GM18511 (cell line): ENCODE data around the gene LRRC46.

ENCODE experiments used
- ATAC-seq: cut with Tn5 transposase; IDR thresholded peaks from one replicate; pipeline ENCODE4 v1.9.1; 2021; ENCODE audit warnings: mild to moderate bottlenecking, moderate library complexity; ENCODE audit not compliant: unreplicated experiment

LRRC46 gene

DNA sequence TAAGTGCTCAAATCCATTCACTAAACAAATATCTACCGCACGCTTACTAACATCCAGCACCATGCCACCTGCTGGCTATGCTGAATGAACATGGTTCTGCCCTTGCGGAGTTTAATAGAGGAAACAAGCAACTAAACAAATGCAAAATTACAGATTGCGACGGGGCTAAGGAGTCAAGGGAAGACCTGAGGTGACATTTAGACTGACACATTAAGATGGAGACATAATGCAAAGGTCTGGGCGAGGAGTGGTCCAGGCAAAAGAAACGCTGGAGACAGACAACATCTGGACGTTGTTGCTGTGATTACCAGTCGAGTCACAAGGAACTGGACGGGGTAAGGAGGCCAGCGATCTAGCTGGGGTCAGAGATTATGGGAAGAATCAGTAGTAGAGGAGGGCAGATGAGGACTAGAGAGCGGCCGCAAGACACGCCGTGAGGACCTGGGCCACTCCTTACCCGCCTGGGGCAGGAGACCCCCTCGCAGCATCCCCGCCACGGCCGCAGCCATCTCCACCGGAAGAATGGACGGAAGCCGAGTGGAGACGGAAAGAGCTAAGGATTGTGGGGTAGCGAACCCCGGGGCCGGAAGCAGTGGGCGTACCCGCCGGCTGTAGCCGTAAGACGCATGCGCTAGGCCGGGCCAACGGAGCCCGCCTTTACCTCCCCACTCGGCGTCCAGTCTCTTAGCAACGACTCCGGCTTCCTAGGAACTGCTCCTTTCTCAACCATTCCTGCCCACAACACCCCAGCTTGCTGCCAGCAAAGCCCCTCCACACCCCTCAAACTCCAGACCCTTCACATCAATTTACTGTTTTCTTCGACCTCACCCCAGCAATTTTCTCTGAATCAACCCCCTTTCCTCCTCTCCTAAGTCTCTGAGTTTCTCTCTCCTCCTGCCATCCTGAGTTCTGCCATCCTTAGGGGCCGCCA is at the start of gene LRRC46, which contains the start of gene MRPL10:
Gene LRRC46, plus strand, starts transcription at position 668 of the 931 bp plus-strand sequence. CDS start 320 bp downstream, outside the sequence.
Gene MRPL10, minus strand, starts transcription at position 539 of the 931 bp plus-strand sequence. Its CDS starts 30 bp downstream, at position 509.
- ATAC-seq = peak; percentile 88

- no peak for ATAC-seq
These were observed 45.8 kb upstream of the LRRC46 start for GRCh38 chr17:47785538-47786123.

DNA sequence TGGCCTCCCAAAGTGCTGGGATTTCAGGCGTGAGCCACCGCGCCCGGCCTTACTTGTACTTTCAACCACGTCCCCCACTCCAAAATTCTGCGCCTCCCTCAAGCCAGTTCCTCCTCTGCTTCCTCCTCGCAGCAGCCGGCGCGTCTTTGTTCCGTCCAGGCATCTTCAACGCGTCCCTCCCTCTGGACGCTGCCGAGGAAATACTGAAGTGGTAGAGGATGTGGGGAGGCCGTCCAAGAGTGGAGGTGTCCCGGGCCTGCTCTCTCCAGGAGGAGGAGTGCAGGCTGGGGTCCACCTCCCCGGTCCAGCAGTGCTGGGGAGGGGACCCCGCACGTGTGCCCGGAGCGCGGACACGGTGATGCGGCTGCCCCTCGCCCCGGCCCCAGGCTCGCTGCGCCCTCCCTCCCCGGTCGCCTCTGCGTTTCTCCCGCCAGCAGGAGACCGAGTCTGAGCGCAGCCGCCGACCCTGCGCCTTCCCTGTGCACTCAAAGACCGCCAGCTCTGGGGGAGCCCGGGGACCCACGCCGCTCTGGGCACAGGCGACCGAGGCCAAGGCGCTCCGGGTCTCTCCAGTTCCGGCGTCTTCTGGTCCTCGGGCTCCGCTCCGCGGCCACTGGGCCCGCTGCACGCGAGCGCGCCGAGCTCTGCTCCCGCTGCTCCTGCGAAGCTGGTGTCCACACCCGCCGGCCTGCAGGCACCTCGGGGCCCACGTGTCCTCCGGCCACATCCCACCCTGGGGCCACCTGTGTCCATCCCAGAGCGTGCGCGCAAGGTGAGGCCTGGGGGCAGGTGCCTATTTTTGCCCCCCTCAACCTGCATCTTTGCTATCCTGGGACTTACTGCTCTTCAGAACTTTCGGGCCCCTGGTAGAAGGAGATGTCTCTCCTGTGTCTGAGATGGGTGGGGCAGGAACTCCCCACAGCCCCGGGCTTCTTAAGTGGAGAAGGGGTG is 41.6 kb upstream of the LRRC46 start:
- ATAC-seq = no peak

- ATAC-seq = no peak
These were observed 40.4 kb upstream of the LRRC46 start for GRCh38 chr17:47791025-47791424.

GRCh38 chr17:47792457-47792856 is 39.0 kb upstream of the LRRC46 start:
- ATAC-seq = no peak

- no peak for ATAC-seq
These were observed 38.5 kb upstream of the LRRC46 start for GRCh38 chr17:47792979-47793378.

DNA sequence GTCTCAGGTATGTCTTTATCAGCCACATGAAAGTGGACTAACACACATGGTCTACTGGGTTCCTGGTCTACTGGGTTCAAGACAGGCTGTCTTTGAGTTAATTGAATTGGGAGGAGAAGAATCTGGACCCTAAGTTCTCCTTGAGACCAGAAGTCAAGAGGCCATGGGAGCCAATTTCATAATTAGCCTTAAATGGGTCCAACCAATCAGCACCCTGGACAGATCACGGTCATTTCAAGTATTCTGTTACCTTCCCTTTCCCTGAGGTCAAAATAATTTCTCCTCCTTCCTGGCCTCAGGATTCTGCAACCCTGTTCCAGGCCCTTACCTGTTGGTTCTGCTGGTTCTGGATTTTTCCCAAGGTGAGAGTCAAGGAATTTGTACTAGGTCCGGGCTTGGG is 33.7 kb upstream of the LRRC46 start:
- no peak for ATAC-seq

GRCh38 chr17:47800686-47801085 is 30.8 kb upstream of the LRRC46 start:
- ATAC-seq = no peak

- ATAC-seq = no peak
These were observed 30.2 kb upstream of the LRRC46 start for GRCh38 chr17:47801176-47801765.

DNA sequence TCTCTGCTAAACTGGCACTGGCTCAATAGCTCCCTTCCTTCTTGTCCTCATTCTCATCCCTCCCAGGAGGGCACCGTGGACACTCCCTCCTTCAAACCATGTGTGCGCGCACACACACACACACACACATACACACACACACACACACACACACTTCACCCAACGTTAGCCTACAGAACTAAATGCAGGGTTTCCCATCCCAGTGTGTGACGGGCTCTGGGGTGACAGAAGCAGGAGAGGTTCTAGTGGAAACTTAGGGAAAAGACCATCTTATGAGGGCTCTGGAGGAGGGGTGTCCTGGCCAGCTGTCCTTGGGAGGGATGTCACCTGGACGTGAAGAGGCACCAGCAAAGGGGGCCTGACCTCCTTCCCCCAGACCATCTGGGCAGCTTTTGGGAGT is 29.6 kb upstream of the LRRC46 start:
- no peak for ATAC-seq

DNA sequence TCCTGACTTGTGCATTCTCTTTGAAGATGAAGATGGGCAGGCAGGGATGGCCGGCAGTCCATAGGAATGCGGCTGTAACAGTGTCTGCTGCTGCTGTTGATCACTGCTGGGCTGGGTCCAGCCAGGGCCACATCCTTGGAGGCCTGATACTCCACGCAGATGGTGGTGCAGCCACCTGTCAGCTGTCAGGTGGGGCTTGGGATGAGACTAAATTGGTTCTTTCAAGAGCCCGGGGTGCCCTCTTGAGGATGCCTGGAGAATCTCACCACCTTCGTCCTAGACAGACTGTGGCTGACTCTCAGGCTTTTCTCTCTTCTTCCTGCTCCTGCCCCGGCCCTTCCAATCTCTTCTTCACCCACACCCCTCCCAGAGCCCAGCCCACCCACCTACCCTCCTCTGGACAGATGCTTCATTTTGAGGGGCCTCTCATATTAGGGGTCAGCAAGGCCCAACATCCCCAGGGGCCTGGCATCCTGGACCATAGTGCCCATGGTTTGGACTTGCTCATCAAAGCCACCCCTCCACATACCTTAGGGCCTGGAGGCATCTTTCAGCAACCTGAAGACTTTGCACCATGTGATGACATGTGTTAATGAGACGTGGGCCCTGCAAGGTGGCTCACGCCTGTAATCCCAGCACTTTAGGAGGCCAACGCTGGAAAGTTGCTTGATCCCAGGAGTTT is 29.0 kb upstream of the LRRC46 start:
- no peak for ATAC-seq

DNA sequence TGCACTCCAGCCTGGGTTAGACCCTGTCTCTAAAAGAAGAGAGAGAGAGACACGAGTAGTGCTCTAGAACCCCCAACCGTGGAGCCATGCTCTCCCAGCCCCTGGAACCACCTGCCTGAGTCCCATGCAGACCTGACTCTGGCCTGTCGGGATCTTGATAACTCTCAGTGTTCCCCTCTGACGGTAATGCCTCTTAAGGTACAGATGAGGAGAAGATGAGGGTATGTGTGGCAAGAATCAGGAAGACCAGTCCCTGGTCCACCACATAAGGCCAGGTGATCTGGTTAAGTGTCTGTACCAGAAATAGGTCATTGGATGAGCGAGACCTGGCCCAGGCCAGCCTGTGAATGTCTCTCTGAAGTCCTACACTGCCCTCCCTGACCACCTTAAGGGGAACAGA is 28.3 kb upstream of the LRRC46 start:
- no peak for ATAC-seq

DNA sequence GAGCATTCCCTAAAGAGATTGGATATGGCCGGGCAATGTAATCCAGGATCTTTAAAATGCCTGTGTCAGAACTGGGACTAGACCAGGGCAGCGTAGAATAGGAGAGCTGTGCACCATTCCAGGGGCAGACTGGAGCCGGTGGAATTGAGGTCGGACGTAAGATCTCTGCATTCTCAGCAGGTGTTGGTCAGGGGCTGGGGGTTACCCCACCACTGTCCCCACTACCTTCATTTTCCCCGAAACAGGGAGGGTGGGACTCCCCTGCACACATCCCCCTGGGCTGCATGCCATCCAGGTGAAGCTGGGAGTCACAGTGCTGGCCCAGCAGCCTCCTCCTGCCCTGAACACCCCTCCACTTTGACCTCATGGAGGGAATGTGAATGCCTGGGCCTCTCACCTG is 27.7 kb upstream of the LRRC46 start:
- ATAC-seq = no peak

DNA sequence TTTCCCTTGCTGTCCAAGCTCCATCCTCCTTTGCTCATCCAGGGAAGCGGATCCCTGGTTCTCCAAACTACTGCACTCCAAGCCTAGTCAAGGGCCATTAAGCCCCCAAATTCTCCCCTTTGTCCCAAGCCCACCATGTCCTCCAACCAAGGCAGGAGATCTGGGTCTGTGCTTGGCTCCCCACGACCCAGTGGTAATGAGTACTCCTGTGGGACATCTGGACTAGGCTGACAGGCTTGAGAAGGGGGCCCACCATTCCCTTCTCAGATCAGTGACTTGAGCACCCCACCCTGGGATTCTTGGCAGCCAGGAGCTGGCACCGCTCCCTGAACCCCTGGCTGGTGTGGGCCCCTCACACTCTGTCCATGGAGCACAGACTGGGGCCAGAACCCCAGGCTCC is 27.0 kb upstream of the LRRC46 start:
- ATAC-seq = no peak

- ATAC-seq = no peak
These were observed 25.2 kb upstream of the LRRC46 start for GRCh38 chr17:47806026-47806912.

DNA sequence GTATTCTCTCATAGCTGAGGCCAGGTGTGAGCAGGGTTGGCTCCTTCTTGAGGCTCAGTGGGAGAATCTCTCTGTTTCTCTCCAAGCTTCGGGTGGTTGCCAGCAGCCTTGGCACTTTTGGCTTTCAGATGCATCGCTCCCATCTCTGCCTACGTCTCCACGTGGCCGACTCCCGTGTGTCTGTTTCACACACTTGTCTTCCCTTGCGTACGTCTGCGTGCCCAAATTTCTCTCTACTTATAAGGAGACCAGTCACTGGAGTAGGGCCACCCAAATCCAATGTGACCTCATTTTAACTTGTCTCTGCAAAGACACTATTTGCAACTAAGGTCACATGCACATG is 24.6 kb upstream of the LRRC46 start:
- no peak for ATAC-seq

DNA sequence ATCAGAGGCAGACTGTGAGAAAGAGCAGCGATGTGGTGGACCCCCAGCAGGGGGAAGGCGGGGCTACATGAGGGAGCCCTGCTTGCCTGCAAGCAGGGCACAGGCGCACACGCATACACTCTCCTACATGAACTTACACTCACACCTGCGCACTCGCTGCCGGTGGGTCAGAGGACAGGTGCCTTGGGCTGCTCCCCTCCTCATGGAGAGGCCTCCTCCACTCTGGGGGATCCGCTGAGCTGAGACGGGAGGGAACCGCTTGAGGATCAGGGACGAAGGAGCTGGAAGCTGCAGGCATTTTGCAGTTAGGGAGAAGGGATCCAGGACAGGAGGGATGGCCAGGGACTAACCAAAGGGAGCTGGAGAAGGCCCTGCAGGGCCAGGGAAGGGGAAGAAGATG is 24.0 kb upstream of the LRRC46 start:
- ATAC-seq = no peak

GRCh38 chr17:47808036-47808829 is 23.2 kb upstream of the LRRC46 start:
- no peak for ATAC-seq
